Fibroblast of villous mesenchyme (primary cell): ENCODE measurements around the gene OR10P1. TPM values are rescaled to one million over a fixed set of nuclear protein-coding genes. Genes with fewer than 3 reads are reported as not detected.

Experiments
- DNase-seq: peaks from one replicate; pipeline ENCODE4 v3.0.0-alpha.2; 2010; ENCODE audit warnings: low read depth
- H3K4me3 ChIP-seq: 2 replicates; pipeline ENCODE4 v1.5.1; 2011; ENCODE audit warnings: low read depth, mild to moderate bottlenecking, low read length
- CTCF ChIP-seq: IDR thresholded peaks from 2 replicates; pipeline ENCODE4 v1.5.1; 2012; ENCODE audit warnings: low read depth, mild to moderate bottlenecking, low read length; ENCODE audit not compliant: insufficient read depth
- total RNA-seq: library from RNA; depleted of rRNA; stranded (reverse); fragments of >200 nt; gene quantifications from 2 replicates; pipeline ENCODE4 v1.2.3, GENCODE V29; 2012

The OR10P1 gene
- total RNA-seq, 1 donor = not detected

- H3K4me3 ChIP-seq = no peak overlapping the region
- no peak for TF ChIP-seq CTCF
- DNase-seq = no peak
These were observed 36.9 kb downstream of the OR10P1 start for GRCh38 chr12:55673638-55674037.

- H3K4me3 ChIP-seq = no peak overlapping the region
- DNase-seq = no peak
- TF ChIP-seq CTCF = no peak
These were observed 39.0 kb downstream of the OR10P1 start for GRCh38 chr12:55675666-55676065.

GRCh38 chr12:55676707-55677106 is 40.0 kb downstream of the OR10P1 start:
- TF ChIP-seq CTCF = no peak
- no peak overlapping the region for H3K4me3 ChIP-seq
- no peak for DNase-seq

GRCh38 chr12:55679691-55680090 is 43.0 kb downstream of the OR10P1 start:
- DNase-seq = no peak
- TF ChIP-seq CTCF = no peak

GRCh38 chr12:55681142-55682077 is 44.7 kb downstream of the OR10P1 start:
- peak; percentile 20 for DNase-seq
- TF ChIP-seq CTCF = peak; percentile 41
- no peak overlapping the region for H3K4me3 ChIP-seq

More at GRCh38 chr12:55679691-55680090, 43.0 kb downstream of the OR10P1 start:
- H3K4me3 ChIP-seq = no peak overlapping the region

GRCh38 chr12:55682087-55682796 is 45.5 kb downstream of the OR10P1 start:
- H3K4me3 ChIP-seq = no peak overlapping the region
- no peak for DNase-seq
- TF ChIP-seq CTCF = no peak
